IPS-11a (cell line): Measurements from ENCODE around the gene TRIOBP.
"Not testable (repeated sequence)": the region's sequence is repeated elsewhere in the genome, so short reads cannot be mapped to it uniquely, and the experiment has no call there.

ENCODE experiments used
- H3K4me3 ChIP-seq: one replicate; pipeline ENCODE4 v1.5.1; 2013; ENCODE audit warnings: low read depth, low read length, control low read depth

The TRIOBP gene, protein sequence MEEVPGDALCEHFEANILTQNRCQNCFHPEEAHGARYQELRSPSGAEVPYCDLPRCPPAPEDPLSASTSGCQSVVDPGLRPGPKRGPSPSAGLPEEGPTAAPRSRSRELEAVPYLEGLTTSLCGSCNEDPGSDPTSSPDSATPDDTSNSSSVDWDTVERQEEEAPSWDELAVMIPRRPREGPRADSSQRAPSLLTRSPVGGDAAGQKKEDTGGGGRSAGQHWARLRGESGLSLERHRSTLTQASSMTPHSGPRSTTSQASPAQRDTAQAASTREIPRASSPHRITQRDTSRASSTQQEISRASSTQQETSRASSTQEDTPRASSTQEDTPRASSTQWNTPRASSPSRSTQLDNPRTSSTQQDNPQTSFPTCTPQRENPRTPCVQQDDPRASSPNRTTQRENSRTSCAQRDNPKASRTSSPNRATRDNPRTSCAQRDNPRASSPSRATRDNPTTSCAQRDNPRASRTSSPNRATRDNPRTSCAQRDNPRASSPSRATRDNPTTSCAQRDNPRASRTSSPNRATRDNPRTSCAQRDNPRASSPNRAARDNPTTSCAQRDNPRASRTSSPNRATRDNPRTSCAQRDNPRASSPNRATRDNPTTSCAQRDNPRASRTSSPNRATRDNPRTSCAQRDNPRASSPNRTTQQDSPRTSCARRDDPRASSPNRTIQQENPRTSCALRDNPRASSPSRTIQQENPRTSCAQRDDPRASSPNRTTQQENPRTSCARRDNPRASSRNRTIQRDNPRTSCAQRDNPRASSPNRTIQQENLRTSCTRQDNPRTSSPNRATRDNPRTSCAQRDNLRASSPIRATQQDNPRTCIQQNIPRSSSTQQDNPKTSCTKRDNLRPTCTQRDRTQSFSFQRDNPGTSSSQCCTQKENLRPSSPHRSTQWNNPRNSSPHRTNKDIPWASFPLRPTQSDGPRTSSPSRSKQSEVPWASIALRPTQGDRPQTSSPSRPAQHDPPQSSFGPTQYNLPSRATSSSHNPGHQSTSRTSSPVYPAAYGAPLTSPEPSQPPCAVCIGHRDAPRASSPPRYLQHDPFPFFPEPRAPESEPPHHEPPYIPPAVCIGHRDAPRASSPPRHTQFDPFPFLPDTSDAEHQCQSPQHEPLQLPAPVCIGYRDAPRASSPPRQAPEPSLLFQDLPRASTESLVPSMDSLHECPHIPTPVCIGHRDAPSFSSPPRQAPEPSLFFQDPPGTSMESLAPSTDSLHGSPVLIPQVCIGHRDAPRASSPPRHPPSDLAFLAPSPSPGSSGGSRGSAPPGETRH (N-terminal part only)

DNA sequence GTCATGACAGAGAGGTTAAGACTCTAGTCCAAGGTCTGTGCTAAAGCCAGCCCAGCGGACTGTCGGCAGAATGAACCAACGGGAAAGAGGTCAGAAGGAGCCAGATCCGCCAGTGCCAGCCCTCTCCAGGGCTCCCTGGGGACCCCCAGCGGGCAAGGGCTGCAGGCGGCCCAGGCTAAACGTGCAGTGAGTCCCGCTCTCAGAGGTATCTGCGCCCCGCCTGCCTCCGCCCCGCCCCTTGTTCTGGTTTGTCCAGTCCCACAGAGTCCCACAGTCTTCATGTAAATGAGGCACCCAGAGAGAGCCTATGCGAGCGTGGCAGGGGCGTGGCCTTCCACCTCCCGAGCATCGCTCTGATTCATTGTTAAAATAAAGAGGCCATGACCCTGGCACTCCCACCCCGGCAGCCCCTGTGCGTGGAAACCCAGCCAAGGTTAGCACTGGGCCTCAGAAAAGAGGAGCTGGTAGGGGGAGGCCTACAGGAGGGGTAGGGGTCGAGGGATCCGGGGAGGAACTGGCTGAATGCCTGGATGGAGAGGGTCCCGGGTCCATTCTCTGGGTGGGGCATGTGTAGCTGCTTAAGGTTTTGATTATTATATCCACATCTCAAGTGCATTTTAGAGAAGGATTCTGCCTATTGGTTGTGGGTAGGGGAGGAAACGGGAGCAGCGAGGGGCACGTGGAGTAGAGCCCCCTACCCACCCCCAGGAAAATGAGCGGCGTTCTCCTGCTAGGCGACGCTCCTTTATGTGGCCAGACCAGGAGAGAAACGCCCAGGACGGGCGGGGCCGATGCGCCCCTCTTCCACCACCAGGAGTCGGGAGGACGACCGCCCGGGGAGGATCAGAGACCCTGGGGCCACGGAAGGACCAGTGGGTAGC lies at the start of gene TRIOBP:
Gene TRIOBP, plus strand, starts transcription at position 392 of the 881 bp plus-strand sequence. CDS start 4,318 bp downstream, outside the sequence.
- H3K4me3 ChIP-seq = peak within 1 kb of the TSS; percentile 58

DNA sequence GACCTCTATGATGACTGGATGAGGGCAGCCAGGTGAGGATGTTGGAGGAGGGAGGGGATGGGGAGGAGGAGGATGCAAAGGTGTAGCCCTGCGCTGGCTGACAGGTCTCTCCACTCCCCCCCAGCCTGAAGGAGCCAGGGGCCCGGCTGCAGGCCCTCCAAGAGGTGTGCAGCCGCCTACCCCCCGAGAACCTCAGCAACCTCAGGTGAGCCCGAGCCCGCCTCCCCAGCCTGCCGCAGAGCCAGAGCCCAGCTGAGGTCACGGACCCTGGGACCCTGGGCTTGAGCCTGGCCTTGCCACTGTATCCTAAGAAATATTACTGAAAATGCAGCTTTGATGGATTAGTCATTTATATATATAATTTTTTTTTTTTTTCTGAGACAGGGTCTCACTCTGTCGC lies 49.5 kb upstream of the TRIOBP start:
- H3K4me3 ChIP-seq = no peak overlapping the region

DNA sequence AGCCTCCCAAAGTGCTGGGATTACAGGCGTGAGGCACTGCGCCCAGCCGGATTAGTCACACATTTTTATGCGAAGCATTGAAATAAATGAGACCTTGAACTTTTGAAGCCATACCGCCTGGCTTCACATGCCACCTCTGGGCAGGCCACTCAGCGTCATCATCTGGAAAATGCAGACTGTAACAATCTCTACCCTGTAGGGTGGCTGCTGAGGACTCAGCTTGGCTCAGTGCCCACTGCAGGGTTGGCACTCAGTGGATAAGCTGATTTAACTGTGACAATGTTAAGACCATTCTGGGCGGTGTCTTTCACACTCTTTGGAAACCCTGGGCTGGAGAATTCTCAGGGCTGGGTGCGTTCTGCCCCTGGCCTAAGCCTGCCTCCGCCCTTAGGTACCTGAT lies 48.9 kb upstream of the TRIOBP start:
- H3K4me3 ChIP-seq = no peak overlapping the region

DNA sequence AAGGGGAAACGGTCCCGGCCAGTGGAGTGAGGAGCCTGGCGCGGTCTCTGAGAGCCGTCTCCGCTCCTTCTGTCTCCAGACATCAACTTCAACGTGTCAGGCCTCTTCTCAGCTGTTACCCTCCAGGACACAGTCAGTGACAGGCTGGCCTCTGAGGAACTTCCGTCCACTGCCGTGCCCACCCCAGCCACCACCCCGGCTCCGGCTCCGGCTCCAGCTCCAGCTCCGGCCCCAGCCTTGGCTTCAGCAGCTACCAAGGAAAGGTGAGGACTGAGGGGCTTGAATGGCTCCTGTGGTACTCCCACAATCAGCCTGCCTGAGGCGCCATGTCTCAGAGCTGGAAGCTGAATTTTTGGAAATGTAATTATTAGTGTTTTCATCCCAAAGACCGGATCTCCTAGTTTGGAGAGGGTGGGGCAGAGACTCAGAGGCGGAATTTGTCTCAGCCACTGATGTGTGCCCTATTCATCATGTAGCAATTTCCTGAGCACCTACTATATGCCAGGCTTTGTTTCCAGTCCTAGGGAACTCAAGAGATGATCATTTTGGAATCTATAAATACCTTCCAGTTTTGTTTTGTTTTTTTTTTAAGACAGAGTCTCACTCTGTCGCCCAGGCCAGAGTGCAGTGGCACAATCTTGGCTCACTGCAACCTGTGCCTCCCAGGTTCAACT lies 46.2 kb upstream of the TRIOBP start:
- H3K4me3 ChIP-seq = no peak overlapping the region

DNA sequence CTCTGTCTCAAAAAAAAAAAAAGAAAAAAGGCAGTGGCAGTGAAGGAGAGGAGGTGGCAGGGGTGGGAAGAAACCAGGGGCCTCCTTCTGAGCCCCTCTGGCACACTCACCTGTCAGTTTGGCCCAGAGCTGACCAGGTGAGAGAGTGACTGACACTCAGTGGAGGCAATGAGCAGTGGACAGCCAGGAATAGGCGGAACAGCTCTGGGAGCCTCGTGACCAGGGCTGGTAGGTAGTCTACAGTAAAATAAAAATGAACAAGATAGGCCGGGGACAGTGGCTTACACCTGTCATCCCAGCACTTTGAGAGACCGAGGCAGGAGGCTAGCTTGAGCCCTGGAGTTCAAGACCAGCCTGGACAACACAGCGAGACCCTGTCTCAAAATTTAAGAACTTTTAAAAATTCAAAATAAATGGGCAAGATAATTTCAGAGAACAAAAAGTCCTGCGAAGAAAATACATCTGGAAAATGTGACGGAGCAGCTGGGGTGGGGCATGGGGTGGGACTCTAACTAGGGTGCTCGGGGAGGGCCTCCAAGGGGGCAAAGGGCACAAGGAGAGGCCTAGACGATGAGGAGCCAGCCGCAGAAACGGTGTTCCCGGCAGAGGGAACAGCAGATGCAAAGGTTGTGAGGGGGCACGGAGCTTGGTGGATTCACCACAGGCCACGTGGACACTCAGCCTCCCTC lies 42.1 kb upstream of the TRIOBP start:
- H3K4me3 ChIP-seq = no peak overlapping the region

DNA sequence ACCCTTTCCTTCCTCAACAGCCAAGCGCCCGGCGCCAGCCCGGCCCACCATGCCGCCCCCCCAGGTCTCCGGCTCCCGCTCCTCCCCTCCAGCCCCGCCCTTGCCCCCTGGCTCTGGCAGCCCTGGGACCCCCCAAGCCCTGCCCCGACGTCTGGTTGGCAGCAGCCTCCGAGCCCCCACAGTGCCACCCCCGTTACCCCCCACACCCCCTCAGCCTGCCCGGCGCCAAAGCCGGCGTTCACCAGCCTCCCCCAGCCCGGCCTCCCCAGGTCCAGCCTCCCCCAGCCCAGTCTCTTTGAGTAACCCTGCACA lies 41.6 kb upstream of the TRIOBP start:
- H3K4me3 ChIP-seq = no peak overlapping the region

DNA sequence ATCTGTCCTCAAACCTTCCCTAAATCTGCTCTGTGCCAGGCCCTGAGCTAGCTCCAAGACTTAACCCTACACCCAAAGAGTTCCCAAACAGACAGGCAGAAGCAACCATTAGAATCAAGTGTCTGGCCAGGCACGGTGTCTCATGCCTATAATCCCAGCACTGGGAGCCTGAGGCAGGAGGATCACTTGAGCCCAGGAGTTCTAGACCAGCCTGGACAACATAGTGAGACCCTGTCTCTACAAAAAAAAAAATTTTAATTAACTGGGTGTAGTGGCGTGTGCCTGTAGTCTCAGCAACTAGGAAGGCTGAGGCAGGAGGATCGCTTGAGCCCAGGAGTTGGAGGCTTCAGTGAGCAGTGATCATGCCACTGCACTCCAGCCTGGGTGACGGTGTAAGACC lies 40.3 kb upstream of the TRIOBP start:
- H3K4me3 ChIP-seq = not testable (repeated sequence)

DNA sequence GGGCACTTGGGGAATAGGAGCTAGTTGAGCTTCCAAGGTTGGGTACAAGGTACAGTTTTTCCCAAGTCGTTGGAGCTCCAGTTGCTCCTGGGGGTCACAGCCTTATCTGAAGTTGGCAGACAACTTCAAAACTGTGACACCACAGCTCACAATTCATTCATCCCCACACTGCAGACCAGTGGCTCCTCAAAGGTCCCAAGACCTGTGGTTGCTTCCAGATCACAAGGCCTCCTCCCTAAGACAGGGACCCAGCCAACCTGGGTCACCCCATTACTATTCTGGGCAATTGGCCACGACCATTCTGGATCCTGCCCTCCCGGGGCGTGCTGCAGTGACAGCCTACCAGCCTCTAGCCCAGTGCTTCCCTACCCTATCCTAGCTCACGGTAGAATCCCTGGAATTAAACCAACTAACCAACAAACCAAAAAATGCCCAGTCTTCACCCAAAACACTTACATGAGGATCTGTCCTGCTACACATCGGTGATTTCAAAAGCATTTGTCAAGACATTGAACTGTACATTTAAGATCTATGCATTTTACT lies 39.2 kb upstream of the TRIOBP start:
- H3K4me3 ChIP-seq = peak overlapping the region; percentile 38

DNA sequence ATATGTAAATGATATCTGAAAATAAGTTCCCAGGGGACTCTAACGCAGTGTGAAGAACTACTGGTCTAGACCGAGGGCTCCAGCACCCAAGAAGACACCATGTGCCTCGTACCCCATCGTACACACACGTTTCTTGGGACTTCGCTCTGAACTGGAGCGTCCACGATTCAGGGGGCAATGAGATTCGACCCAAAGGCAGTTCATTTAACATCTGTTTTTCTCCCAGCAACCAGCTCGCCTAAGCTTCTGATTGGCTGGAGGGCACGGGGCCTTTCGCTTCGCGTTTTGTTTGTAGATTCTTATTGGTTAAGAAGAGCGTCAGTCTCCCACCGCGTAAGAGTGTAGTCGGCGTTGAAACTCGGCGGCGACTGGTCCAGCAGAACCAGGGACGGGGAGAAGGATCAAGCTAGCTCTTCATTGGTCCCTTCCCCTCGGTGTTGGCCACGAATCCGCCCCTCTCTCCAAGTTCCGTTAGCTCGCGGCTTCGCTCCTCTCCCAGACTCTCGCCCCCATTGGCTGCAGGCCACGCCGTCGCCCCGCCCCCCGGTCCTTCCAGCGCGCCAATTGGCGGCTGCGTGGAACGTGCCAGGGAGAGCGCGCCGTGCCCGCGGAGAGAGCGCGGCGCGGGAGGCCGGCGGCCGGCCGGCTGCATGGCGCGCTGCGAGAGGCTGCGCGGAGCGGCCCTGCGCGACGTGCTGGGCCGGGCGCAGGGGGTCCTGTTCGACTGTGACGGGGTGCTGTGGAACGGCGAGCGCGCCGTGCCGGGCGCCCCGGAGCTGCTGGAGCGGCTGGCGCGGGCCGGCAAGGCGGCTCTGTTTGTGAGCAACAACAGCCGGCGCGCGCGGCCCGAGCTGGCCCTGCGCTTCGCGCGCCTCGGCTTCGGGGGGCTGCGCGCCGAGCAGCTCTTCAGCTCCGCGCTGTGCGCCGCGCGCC lies 38.4 kb upstream of the TRIOBP start, which contains the start of gene PDXP:
Gene PDXP, plus strand, starts transcription at position 591 of the 933 bp plus-strand sequence. Its CDS starts 60 bp downstream, at position 651.
- peak within 1 kb of the TSS; percentile 81 for H3K4me3 ChIP-seq

DNA sequence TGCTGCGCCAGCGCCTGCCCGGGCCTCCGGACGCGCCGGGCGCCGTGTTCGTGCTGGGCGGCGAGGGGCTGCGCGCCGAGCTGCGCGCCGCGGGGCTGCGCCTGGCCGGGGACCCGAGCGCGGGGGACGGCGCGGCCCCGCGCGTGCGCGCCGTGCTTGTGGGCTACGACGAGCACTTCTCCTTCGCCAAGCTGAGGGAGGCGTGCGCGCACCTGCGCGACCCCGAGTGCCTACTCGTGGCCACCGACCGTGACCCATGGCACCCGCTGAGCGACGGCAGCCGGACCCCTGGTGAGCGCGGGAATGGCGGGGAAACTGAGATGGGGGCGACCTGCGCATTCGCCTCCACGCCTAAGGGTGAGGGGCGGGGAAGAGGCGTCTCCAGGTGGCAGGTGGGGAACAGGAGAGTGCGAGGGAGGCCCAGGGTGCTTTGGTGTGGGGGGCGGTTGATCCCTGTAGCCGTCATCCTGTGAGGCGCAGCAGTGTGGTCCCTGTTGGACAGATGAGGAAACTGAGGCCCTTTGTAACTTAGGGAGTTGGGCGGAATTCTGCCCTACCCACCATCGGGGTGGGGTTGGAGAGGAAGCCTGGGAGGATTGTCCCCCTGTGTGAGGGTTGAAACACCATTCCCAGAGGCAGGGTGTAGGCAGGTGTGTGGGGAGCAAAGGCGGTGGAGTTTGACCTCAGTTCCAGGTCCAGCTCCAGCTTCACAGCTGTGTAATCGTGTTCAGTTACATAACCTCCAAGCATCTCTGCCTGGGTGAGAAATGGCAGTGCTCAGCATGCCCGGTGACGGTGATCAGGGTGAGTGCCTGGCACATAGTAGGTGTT lies 37.6 kb upstream of the TRIOBP start:
- H3K4me3 ChIP-seq = peak overlapping the region; percentile 81

DNA sequence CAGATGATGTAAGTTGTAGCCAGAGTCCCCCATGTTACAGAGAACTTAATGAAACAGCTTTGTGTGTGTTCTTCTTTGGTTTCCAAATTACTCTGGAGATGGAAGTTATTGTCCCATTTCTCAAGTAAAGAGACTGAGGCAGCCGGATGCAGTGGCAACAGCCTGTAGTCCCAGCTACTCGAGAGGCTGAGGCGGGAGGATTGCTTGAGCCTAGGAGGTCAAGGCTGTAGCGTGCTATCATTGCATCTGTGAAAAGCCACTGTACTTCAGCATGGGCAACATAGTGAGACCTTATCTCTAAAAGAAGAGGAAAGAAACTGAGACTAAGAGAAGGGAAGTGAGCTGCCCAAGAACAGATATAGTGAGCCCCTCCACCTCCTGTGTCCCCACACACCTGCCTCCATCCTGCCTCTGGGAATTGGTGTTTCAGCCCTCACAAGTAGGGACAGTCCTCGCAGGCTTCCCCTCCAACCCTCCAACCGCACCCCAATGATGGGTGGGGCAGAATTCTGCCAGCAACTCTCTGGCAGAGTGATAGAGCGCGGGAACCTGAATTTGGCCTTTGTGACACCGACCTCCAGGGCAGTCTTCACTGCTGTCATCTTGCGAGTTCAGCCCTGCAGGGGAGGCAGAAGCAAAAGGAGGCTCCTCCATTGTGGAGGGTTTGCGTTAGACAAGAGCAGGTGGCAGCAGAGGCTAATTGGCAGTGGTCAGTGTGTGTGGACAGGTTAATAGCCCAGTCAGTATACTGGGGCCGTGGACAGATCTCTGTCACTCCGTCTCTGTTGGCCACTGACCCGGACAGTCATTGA lies 36.7 kb upstream of the TRIOBP start:
- peak overlapping the region; percentile 81 for H3K4me3 ChIP-seq

DNA sequence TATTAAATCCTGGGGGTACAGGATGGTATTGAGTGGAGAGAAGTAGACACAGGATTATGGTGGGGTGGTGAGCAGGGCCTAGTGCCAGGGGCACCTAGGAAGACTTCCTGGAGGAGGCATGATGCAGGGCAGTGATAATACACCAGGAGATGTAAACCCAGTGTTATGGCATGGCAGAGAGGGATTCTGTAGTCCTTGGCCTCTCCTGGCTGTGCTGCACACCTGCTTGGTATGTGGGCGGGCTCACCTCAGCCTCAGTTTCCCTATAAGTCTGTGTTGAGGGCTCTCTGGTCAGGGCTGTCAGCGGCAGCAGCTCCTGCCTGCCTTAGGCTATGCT lies 36.2 kb upstream of the TRIOBP start:
- no peak overlapping the region for H3K4me3 ChIP-seq

DNA sequence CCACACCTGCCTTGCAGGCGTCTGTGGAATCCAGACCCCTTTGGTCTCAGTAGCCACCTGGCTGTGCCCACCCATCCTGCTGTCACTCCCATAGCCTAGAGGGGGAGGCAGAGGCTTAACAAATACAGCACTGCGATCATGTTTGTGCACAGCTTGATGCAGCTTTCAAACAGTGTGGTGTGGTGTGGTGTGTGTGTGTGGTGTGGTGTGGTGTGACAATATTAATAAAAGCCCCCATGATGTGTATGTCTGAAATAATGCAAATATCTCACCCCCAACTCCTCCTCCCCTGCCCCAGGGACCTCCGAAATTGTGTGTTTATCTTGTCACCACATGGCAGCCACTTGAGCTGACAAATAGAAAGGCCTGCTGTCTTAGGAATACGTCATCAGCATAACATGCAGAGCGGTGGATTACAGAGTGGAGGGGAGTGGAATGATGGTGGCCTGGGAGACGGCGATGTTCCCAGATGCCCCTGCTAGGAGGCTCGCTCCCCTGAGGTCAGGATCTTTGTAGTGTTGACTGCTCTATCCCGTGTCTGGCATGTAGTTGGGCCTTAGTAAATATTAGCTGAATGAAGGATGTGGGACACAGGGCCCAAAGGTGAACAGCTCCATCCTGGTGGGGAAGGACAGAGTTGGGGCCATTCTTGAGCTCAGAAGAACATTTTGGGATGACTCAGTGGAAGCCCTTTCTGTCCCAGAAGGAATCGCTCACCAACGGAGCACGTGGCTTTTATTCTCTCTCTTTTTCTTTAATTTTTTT lies 35.5 kb upstream of the TRIOBP start:
- no peak overlapping the region for H3K4me3 ChIP-seq

DNA sequence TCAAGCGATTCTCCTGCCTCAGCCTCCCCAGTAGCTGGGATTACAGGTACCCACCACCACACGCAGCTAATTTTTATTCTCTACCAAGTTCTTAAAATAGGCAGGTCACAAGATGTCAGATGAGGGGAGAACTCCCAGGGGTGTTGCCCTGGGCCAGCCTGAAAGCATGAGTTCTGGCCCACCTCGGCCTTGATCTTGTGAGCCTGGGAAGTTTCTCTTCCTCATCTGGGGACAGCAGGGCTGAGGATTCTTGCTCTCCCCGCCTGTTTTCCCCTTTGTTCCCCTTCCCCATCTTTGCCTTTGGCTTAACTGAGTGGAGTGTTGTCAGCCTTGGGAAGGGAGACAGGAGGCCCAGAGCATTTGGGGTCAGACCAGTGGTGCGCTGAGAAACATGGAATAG lies 34.8 kb upstream of the TRIOBP start:
- H3K4me3 ChIP-seq = no peak overlapping the region

DNA sequence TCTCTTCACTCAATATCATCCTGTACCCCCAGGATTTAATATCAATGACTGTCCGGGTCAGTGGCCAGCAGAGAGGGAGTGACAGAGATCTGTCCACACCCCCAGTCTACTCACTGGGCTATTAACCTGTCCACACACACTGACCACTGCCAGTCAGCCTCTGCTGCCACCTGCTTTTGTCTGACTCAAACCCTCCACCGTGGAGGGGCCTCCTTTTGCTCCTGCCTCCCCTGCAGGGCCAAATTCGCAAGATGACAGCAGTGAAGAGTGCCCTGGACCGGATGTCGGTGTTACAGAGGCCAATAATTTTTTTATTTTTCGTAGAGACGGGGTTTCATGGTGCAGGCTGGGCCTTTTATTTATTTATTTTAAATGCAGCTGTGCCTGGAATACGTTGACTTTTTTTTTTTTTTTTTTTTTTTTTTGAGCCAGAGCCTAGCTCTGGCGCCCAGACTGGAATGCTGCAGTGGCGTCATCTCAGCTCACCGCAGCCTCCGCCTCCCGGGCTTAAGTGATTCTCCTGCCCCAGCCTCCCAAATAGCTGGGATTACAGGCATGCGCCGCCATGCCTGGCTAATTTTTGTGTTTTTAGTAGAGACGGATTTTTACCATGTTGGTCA lies 33.2 kb upstream of the TRIOBP start:
- no peak overlapping the region for H3K4me3 ChIP-seq
